ENCODE measurements around the gene CCDC82.

DNA sequence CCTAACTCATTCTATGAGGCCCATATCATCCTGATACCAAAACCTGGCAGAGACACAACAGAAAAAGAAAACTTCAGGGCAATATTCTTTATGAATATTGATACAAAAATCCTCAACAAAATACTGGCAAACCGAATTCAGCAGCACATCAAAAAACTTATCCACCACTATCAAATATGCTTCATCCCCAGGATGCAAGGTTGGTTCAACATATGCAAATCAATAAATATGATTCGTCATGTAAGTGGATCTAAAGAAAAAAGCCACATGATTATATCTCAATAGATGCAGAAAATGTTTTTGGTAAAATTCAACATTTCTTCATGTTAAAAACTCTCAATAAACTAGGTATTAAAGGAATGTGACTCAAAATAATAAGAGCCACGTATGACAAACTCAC is 41.0 kb upstream of the CCDC82 start:
- TF ChIP-seq BHLHE40 (IDR thresholded peaks at IDR 0.05; ENCODE audit: low read depth, low read length) (no peak), RCOR1 (IDR thresholded peaks at IDR 0.05; ENCODE audit: insufficient replicate concordance, low read length) (no peak)
- TF ChIP-seq, protein P1, sequence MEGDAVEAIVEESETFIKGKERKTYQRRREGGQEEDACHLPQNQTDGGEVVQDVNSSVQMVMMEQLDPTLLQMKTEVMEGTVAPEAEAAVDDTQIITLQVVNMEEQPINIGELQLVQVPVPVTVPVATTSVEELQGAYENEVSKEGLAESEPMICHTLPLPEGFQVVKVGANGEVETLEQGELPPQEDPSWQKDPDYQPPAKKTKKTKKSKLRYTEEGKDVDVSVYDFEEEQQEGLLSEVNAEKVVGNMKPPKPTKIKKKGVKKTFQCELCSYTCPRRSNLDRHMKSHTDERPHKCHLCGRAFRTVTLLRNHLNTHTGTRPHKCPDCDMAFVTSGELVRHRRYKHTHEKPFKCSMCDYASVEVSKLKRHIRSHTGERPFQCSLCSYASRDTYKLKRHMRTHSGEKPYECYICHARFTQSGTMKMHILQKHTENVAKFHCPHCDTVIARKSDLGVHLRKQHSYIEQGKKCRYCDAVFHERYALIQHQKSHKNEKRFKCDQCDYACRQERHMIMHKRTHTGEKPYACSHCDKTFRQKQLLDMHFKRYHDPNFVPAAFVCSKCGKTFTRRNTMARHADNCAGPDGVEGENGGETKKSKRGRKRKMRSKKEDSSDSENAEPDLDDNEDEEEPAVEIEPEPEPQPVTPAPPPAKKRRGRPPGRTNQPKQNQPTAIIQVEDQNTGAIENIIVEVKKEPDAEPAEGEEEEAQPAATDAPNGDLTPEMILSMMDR (conservative IDR thresholded peaks at IDR 0.05; ENCODE audit: low read depth, low read length) = no peak

Measured in IMR-90 (cell line).